A673 (cell line): ENCODE data around the gene IL1RAPL1. TPM values are rescaled to one million over a fixed set of nuclear protein-coding genes. Genes with fewer than 3 reads are reported as not detected.

ENCODE experiments used
- BruUV-seq: library from RNA; stranded (reverse); fragments of 400-500 nt; replicated peaks from 2 replicates; lab custom pipeline; 2021; lab: Mats Ljungman, UMichigan
- CTCF ChIA-PET: fragments of 300-600 bp; sonication (Branson Sonifier 250); formaldehyde crosslinking; loops from one replicate; lab custom pipeline; 2022; ENCODE audit warnings: antibody characterized with exemption; lab: Charles Lee
- POLR2A ChIA-PET: fragments of 300-600 bp; sonication (Branson Sonifier 250); formaldehyde crosslinking; loops from one replicate; lab custom pipeline; 2022; ENCODE audit warnings: antibody characterized with exemption; ENCODE audit not compliant: low non-redundant PET; lab: Charles Lee
- DNase-seq: peaks from one replicate; pipeline ENCODE4 v3.0.0-alpha.2; 2015; ENCODE audit warnings: low spot score
- H3K27ac ChIP-seq: fragments of 200-600 bp; sonication (generic); 2 replicates; pipeline ENCODE4 v1.5.1; 2016; ENCODE audit warnings: mixed run types, low read depth, mild to moderate bottlenecking, mixed read lengths, antibody characterized with exemption, low read length; ENCODE audit not compliant: poor library complexity, severe bottlenecking
- H3K27me3 ChIP-seq: fragments of 200-600 bp; sonication (generic); replicated peaks from 2 replicates; pipeline ENCODE4 v1.6.1; 2017; ENCODE audit warnings: mixed run types, low read depth, mild to moderate bottlenecking, mixed read lengths, antibody characterized with exemption, low read length; ENCODE audit not compliant: insufficient read depth, poor library complexity
- H3K36me3 ChIP-seq: fragments of 200-600 bp; sonication (generic); 2 replicates; pipeline ENCODE4 v1.6.1; 2016; ENCODE audit warnings: mixed run types, mild to moderate bottlenecking, mixed read lengths, antibody characterized with exemption, low read length; ENCODE audit not compliant: insufficient read depth, poor library complexity, severe bottlenecking
- H3K4me1 ChIP-seq: fragments of 200-600 bp; sonication (generic); 2 replicates; pipeline ENCODE4 v1.6.1; 2017; ENCODE audit warnings: mixed run types, mild to moderate bottlenecking, mixed read lengths, antibody characterized with exemption, low read length; ENCODE audit not compliant: insufficient read depth, poor library complexity, severe bottlenecking
- H3K4me3 ChIP-seq: fragments of 200-600 bp; sonication (generic); 2 replicates; pipeline ENCODE4 v1.5.1; 2016; ENCODE audit warnings: low read depth, mixed run types, mild to moderate bottlenecking, mixed read lengths, low read length; ENCODE audit not compliant: poor library complexity, severe bottlenecking
- H3K9me3 ChIP-seq: fragments of 200-600 bp; sonication (generic); 2 replicates; pipeline ENCODE4 v1.6.1; 2016; ENCODE audit warnings: mixed run types, low read depth, mild to moderate bottlenecking, mixed read lengths, antibody characterized with exemption, low read length; ENCODE audit not compliant: poor library complexity, severe bottlenecking
- CTCF ChIP-seq: fragments of 300-800, 200-600 bp; sonication (generic); conservative IDR thresholded peaks from 2 replicates; pipeline ENCODE4 v1.5.1; 2017; ENCODE audit warnings: low read depth, mild to moderate bottlenecking, antibody characterized with exemption, low read length, moderate library complexity, mixed read lengths
- EZH2 ChIP-seq: fragments of 200-600 bp; sonication (generic); IDR thresholded peaks from 2 replicates; pipeline ENCODE4 v1.6.1; 2017; ENCODE audit warnings: borderline replicate concordance, low read depth, mild to moderate bottlenecking, mixed read lengths, antibody characterized with exemption, low read length; ENCODE audit not compliant: poor library complexity, severe bottlenecking
- intact Hi-C: fragments of 100-400 bp; cut with micrococcal nuclease; formaldehyde crosslinking; loops from one replicate; pipeline ENCODE4 v1.10.0; 2022; ENCODE audit not compliant: unreplicated experiment
- total RNA-seq: library from RNA; stranded (reverse); gene quantifications from 2 replicates; pipeline ENCODE4 v1.2.3, GENCODE V29; 2021

IL1RAPL1 gene
- total RNA-seq, 1 experiment from 2014 or later = 0.21 TPM

- H3K36me3 ChIP-seq = no peaks in the 10 kb centered on the region
- no peaks in the 10 kb centered on the region for H3K4me1 ChIP-seq
- no peak for DNase-seq
- H3K27me3 ChIP-seq = no peaks in the 10 kb centered on the region
- TF ChIP-seq EZH2 (no peak), CTCF (no peak)
- no peaks in the 10 kb centered on the region for H3K9me3 ChIP-seq
- CTCF ChIA-PET = interaction anchor here (0.8 kb wide), 1 partner anchor 11 kb away, joined by 3 read pairs; no protein-coding TSS in a partner anchor
- no peak overlapping the region for H3K27ac ChIP-seq
- no TSS peak for BruUV-seq
- POLR2A ChIA-PET = no interaction called here
- H3K4me3 ChIP-seq = no peak overlapping the region
- intact Hi-C loops = loop anchor here (10.0 kb wide), 1 partner anchor 416 kb away; no protein-coding TSS in a partner anchor
Measured at GRCh38 chrX:29488919-29489318, 901.7 kb downstream of the IL1RAPL1 start.

- no TSS peak for BruUV-seq
- Histone ChIP-seq H3K9me3 (no peaks in the 10 kb centered on the region), H3K4me1 (no peaks in the 10 kb centered on the region), H3K27ac (no peak overlapping the region), H3K4me3 (no peak overlapping the region), H3K27me3 (no peaks in the 10 kb centered on the region), H3K36me3 (no peaks in the 10 kb centered on the region)
- intact Hi-C loops = no loop called here
- TF ChIP-seq CTCF (no peak), EZH2 (no peak)
- no peak for DNase-seq
- POLR2A ChIA-PET = no interaction called here
- CTCF ChIA-PET = no interaction called here
Measured at GRCh38 chrX:29490606-29491005, 903.4 kb downstream of the IL1RAPL1 start.

GRCh38 chrX:29491659-29492058 is 904.4 kb downstream of the IL1RAPL1 start:
- Histone ChIP-seq H3K4me3 (no peak overlapping the region), H3K4me1 (no peaks in the 10 kb centered on the region), H3K27me3 (no peaks in the 10 kb centered on the region), H3K27ac (no peak overlapping the region), H3K9me3 (no peaks in the 10 kb centered on the region), H3K36me3 (no peaks in the 10 kb centered on the region)
- CTCF ChIA-PET = no interaction called here
- TF ChIP-seq EZH2 (no peak), CTCF (no peak)
- no peak for DNase-seq
- POLR2A ChIA-PET = no interaction called here
- no TSS peak for BruUV-seq
- intact Hi-C loops = no loop called here
